ENCODE measurements around the gene USP17L11.
"Not testable (repeated sequence)": the region's sequence is repeated elsewhere in the genome, so short reads cannot be mapped to it uniquely, and the experiment has no call there.

USP17L11 gene, protein sequence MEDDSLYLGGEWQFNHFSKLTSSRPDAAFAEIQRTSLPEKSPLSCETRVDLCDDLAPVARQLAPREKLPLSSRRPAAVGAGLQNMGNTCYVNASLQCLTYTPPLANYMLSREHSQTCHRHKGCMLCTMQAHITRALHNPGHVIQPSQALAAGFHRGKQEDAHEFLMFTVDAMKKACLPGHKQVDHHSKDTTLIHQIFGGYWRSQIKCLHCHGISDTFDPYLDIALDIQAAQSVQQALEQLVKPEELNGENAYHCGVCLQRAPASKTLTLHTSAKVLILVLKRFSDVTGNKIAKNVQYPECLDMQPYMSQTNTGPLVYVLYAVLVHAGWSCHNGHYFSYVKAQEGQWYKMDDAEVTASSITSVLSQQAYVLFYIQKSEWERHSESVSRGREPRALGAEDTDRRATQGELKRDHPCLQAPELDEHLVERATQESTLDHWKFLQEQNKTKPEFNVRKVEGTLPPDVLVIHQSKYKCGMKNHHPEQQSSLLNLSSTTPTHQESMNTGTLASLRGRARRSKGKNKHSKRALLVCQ

DNA sequence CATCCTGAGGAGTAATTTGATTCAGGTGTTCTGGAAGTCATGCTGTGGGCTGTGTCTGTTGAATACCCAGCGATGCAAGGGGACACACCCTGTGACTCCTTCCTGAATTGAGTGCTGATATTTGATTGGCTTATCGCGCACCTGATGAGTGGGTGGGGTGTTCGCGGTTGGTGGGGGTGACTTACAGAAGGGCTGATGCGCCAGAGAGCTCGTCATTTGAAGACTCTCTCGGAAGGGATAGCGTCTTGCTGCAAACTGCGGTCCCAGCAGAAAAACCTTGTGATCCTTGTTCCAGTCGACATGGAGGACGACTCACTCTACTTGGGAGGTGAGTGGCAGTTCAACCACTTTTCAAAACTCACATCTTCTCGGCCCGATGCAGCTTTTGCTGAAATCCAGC lies at the start of gene USP17L11:
USP17L11 (plus strand) TSS at position 301 of the 400 bp plus-strand sequence; CDS start at position 301, 0 bp downstream.
- H3K9me3 ChIP-seq (ENCODE audit: control insufficient read depth, insufficient read depth, low read length); H3K4me1 ChIP-seq (ENCODE audit: insufficient read depth, low read length); H3K36me3 ChIP-seq (ENCODE audit: insufficient read depth, low read length); H3K9ac ChIP-seq (ENCODE audit: low read depth, low read length): not testable (repeated sequence)

DNA sequence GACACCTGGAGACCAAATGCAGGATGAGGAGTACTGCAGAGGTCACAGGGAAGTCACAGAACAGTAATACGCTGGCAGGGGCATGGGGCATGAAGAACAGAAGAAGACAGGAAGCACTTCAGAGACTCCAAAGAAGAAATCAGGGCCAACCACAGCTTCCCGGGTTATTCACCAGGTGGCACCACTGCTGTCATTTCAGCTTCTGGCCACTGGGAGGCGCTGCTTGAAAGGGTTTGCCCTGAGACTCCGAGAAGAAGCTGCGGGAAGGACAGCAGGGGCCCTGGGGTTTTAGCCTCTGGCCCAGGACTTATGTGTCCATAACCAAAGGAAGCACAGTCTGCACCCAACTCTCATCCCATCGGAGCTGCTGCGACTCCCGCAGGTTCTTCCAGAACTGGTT lies 49.2 kb upstream of the USP17L11 start:
- H3K9ac ChIP-seq (ENCODE audit: low read depth, low read length); H3K9me3 ChIP-seq (ENCODE audit: control insufficient read depth, insufficient read depth, low read length); H3K36me3 ChIP-seq (ENCODE audit: insufficient read depth, low read length); H3K4me1 ChIP-seq (ENCODE audit: insufficient read depth, low read length): not testable (repeated sequence)

DNA sequence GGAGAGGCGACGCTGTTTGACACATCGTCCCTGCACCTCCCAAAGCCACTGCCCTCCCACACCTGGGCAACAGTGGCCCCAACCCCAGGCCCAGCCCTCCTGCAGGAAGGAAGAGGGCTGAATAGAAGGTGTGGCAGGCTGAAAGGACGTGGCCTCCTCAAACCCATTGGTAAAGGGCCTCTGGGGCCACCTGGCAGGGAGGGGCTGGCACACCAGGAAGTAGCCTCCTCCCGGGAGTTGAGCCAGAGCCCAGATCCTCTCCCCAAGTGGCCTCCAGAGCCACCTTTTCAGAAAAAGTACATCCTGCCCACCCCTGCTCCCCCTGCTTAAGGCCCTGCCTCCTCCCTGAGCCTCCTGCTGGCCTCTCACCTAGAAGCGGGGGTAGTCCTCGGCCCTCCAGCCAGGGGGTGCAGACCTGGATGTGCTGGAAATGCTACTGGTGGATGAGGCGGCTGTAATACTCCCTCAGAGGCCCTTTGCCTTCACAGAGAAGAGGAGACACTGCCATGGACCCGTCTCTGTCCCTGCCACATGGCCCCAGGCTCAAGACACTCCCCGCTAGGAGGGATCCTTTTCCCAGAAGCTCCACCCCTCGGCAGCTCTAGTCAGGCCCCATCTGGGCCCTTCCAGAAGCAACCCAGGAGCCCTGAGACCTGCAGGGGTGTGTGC lies 45.3 kb upstream of the USP17L11 start, which contains the start of gene FAM90A26:
FAM90A26 (plus strand) TSS at position 619 of the 669 bp plus-strand sequence. CDS start 2,764 bp downstream, outside the sequence.
- not testable (repeated sequence) for H3K9ac ChIP-seq (ENCODE audit: low read depth, low read length); H3K36me3 ChIP-seq (ENCODE audit: insufficient read depth, low read length); H3K4me1 ChIP-seq (ENCODE audit: insufficient read depth, low read length); H3K9me3 ChIP-seq (ENCODE audit: control insufficient read depth, insufficient read depth, low read length)

DNA sequence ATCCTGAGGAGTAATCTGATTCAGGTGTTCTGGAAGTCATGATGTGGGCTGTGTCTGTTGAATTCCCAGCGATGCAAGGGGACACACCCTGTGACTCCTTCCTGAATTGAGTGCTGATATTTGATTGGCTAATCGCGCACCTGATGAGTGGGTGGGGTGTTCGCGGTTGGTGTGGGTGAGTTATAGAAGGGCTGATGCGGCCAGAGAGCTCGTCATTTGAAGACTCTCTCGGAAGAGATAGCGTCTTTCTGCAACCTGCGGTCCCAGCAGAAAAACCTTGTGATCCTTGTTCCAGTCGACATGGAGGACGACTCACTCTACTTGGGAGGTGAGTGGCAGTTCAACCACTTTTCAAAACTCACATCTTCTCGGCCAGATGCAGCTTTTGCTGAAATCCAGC lies 4.8 kb upstream of the USP17L11 start, which contains the start of gene USP17L10:
USP17L10 (plus strand) TSS at position 301 of the 400 bp plus-strand sequence; CDS start at position 301, 0 bp downstream.
- H3K9ac ChIP-seq (ENCODE audit: low read depth, low read length); H3K36me3 ChIP-seq (ENCODE audit: insufficient read depth, low read length); H3K4me1 ChIP-seq (ENCODE audit: insufficient read depth, low read length); H3K9me3 ChIP-seq (ENCODE audit: control insufficient read depth, insufficient read depth, low read length): not testable (repeated sequence)

DNA sequence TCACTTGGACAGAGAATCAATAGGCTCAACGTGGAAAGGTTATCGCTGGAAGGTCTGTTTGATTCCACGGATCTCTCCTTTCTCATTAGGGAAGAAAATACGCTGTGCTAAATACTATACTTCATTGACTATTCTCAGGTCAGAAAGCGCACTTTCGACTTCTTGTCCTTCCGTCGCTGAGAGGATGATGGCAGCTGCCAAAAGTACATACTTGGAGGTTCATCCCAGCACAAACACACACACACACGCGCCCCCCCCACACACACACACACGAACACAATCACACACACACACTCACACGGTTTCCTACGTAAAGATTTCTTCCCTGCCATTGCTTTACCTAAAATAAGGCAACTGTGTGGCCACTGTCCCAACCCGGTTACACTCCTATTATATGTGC lies 504 bp upstream of the USP17L11 start:
- H3K9me3 ChIP-seq (ENCODE audit: control insufficient read depth, insufficient read depth, low read length); H3K4me1 ChIP-seq (ENCODE audit: insufficient read depth, low read length); H3K9ac ChIP-seq (ENCODE audit: low read depth, low read length); H3K36me3 ChIP-seq (ENCODE audit: insufficient read depth, low read length): not testable (repeated sequence)

DNA sequence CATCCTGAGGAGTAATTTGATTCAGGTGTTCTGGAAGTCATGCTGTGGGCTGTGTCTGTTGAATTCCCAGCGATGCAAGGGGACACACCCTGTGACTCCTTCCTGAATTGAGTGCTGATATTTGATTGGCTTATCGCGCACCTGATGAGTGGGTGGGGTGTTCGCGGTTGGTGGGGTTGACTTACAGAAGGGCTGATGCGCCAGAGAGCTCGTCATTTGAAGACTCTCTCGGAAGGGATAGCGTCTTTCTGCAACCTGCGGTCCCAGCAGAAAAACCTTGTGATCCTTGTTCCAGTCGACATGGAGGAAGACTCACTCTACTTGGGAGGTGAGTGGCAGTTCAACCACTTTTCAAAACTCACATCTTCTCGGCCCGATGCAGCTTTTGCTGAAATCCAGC lies 4.6 kb downstream of the USP17L11 start, which contains the start of gene USP17L12:
USP17L12 (plus strand) TSS at position 301 of the 400 bp plus-strand sequence; CDS start at position 301, 0 bp downstream.
- H3K36me3 ChIP-seq (ENCODE audit: insufficient read depth, low read length); H3K9me3 ChIP-seq (ENCODE audit: control insufficient read depth, insufficient read depth, low read length); H3K4me1 ChIP-seq (ENCODE audit: insufficient read depth, low read length); H3K9ac ChIP-seq (ENCODE audit: low read depth, low read length): not testable (repeated sequence)

DNA sequence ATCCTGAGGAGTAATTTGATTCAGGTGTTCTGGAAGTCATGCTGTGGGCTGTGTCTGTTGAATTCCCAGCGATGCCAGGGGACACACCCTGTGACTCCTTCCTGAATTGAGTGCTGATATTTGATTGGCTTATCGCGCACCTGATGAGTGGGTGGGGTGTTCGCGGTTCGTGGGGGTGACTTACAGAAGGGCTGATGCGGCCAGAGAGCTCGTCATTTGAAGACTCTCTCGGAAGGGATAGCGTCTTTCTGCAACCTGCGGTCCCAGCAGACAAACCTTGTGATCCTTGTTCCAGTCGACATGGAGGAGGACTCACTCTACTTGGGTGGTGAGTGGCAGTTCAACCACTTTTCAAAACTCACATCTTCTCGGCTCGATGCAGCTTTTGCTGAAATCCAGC lies 9.4 kb downstream of the USP17L11 start, which contains the start of gene USP17L13:
USP17L13 (plus strand) TSS at position 301 of the 400 bp plus-strand sequence; CDS start at position 301, 0 bp downstream.
- H3K9me3 ChIP-seq (ENCODE audit: control insufficient read depth, insufficient read depth, low read length); H3K36me3 ChIP-seq (ENCODE audit: insufficient read depth, low read length); H3K9ac ChIP-seq (ENCODE audit: low read depth, low read length); H3K4me1 ChIP-seq (ENCODE audit: insufficient read depth, low read length): not testable (repeated sequence)

DNA sequence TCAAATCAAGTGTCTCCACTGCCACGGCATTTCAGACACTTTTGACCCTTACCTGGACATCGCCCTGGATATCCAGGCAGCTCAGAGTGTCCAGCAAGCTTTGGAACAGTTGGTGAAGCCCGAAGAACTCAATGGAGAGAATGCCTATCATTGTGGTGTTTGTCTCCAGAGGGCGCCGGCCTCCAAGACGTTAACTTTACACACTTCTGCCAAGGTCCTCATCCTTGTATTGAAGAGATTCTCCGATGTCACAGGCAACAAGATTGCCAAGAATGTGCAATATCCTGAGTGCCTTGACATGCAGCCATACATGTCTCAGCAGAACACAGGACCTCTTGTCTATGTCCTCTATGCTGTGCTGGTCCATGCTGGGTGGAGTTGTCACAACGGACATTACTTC lies 15.0 kb downstream of the USP17L11 start:
- H3K4me1 ChIP-seq (ENCODE audit: insufficient read depth, low read length); H3K36me3 ChIP-seq (ENCODE audit: insufficient read depth, low read length); H3K9me3 ChIP-seq (ENCODE audit: control insufficient read depth, insufficient read depth, low read length); H3K9ac ChIP-seq (ENCODE audit: low read depth, low read length): not testable (repeated sequence)

DNA sequence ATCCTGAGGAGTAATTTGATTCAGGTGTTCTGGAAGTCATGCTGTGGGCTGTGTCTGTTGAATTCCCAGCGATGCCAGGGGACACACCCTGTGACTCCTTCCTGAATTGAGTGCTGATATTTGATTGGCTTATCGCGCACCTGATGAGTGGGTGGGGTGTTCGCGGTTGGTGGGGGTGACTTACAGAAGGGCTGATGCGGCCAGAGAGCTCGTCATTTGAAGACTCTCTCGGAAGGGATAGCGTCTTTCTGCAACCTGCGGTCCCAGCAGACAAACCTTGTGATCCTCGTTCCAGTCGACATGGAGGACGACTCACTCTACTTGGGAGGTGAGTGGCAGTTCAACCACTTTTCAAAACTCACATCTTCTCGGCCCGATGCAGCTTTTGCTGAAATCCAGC lies 18.9 kb downstream of the USP17L11 start, which contains the start of gene USP17L15:
USP17L15 (plus strand) TSS at position 301 of the 400 bp plus-strand sequence; CDS start at position 301, 0 bp downstream.
- not testable (repeated sequence) for H3K9me3 ChIP-seq (ENCODE audit: control insufficient read depth, insufficient read depth, low read length); H3K9ac ChIP-seq (ENCODE audit: low read depth, low read length); H3K4me1 ChIP-seq (ENCODE audit: insufficient read depth, low read length); H3K36me3 ChIP-seq (ENCODE audit: insufficient read depth, low read length)

DNA sequence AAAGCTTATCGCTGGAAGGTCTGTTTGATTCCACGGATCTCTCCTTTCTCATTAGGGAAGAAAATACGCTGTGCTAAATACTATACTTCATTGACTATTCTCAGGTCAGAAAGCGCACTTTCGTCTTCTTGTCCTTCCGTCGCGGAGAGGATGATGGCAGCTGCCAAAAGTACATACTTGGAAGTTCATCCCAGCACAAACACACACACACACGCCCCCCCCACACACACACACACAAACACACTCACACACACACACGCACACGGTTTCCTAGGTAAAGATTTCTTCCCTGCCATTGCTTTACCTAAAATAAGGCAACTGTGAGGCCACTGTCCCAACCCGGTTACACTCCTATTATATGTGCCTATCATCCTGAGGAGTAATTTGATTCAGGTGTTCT lies 23.3 kb downstream of the USP17L11 start:
- not testable (repeated sequence) for H3K9ac ChIP-seq (ENCODE audit: low read depth, low read length); H3K36me3 ChIP-seq (ENCODE audit: insufficient read depth, low read length); H3K4me1 ChIP-seq (ENCODE audit: insufficient read depth, low read length); H3K9me3 ChIP-seq (ENCODE audit: control insufficient read depth, insufficient read depth, low read length)

DNA sequence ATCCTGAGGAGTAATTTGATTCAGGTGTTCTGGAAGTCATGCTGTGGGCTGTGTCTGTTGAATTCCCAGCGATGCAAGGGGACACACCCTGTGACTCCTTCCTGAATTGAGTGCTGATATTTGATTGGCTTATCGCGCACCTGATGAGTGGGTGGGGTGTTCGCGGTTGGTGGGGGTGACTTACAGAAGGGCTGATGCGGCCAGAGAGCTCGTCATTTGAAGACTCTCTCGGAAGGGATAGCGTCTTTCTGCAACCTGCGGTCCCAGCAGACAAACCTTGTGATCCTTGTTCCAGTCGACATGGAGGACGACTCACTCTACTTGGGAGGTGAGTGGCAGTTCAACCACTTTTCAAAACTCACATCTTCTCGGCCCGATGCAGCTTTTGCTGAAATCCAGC lies 28.4 kb downstream of the USP17L11 start, which contains the start of gene USP17L17:
USP17L17 (plus strand) TSS at position 301 of the 400 bp plus-strand sequence; CDS start at position 301, 0 bp downstream.
- not testable (repeated sequence) for H3K36me3 ChIP-seq (ENCODE audit: insufficient read depth, low read length); H3K9me3 ChIP-seq (ENCODE audit: control insufficient read depth, insufficient read depth, low read length); H3K9ac ChIP-seq (ENCODE audit: low read depth, low read length); H3K4me1 ChIP-seq (ENCODE audit: insufficient read depth, low read length)

DNA sequence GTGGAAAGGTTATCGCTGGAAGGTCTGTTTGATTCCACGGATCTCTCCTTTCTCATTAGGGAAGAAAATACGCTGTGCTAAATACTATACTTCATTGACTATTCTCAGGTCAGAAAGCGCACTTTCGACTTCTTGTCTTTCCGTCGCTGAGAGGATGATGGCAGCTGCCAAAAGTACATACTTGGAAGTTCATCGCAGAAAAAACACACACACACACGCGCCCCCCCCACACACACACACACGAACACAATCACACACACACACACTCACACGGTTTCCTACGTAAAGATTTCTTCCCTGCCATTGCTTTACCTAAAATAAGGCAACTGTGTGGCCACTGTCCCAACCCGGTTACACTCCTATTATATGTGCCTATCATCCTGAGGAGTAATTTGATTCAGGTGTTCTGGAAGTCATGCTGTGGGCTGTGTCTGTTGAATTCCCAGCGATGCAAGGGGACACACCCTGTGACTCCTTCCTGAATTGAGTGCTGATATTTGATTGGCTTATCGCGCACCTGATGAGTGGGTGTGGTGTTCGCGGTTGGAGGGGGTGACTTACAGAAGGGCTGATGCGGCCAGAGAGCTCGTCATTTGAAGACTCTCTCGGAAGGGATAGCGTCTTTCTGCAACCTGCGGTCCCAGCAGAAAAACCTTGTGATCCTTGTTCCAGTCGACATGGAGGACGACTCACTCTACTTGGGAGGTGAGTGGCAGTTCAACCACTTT lies 32.9 kb downstream of the USP17L11 start, which contains the start of gene USP17L18:
USP17L18 (plus strand) TSS at position 678 of the 728 bp plus-strand sequence; CDS start at position 678, 0 bp downstream.
- H3K4me1 ChIP-seq (ENCODE audit: insufficient read depth, low read length); H3K9me3 ChIP-seq (ENCODE audit: control insufficient read depth, insufficient read depth, low read length); H3K9ac ChIP-seq (ENCODE audit: low read depth, low read length); H3K36me3 ChIP-seq (ENCODE audit: insufficient read depth, low read length): not testable (repeated sequence)

DNA sequence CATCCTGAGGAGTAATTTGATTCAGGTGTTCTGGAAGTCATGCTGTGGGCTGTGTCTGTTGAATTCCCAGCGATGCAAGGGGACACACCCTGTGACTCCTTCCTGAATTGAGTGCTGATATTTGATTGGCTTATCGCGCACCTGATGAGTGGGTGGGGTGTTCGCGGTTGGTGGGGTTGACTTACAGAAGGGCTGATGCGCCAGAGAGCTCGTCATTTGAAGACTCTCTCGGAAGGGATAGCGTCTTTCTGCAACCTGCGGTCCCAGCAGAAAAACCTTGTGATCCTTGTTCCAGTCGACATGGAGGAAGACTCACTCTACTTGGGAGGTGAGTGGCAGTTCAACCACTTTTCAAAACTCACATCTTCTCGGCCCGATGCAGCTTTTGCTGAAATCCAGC lies 37.9 kb downstream of the USP17L11 start, which contains the start of gene USP17L19:
USP17L19 (plus strand) TSS at position 301 of the 400 bp plus-strand sequence; CDS start at position 301, 0 bp downstream.
- not testable (repeated sequence) for H3K4me1 ChIP-seq (ENCODE audit: insufficient read depth, low read length); H3K36me3 ChIP-seq (ENCODE audit: insufficient read depth, low read length); H3K9me3 ChIP-seq (ENCODE audit: control insufficient read depth, insufficient read depth, low read length); H3K9ac ChIP-seq (ENCODE audit: low read depth, low read length)

DNA sequence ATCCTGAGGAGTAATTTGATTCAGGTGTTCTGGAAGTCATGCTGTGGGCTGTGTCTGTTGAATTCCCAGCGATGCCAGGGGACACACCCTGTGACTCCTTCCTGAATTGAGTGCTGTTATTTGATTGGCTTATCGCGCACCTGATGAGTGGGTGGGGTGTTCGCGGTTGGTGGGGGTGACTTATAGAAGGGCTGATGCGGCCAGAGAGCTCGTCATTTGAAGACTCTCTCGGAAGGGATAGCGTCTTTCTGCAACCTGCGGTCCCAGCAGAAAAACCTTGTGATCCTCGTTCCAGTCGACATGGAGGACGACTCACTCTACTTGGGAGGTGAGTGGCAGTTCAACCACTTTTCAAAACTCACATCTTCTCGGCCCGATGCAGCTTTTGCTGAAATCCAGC lies 42.6 kb downstream of the USP17L11 start, which contains the start of gene USP17L20:
USP17L20 (plus strand) TSS at position 301 of the 400 bp plus-strand sequence; CDS start at position 301, 0 bp downstream.
- H3K9ac ChIP-seq (ENCODE audit: low read depth, low read length); H3K36me3 ChIP-seq (ENCODE audit: insufficient read depth, low read length); H3K9me3 ChIP-seq (ENCODE audit: control insufficient read depth, insufficient read depth, low read length); H3K4me1 ChIP-seq (ENCODE audit: insufficient read depth, low read length): not testable (repeated sequence)
